Ishikawa (cell line): ENCODE data around the gene IL37.

Experiments
- EP300 ChIP-seq: IDR thresholded peaks from 2 replicates; pipeline ENCODE4 v1.6.1; 2012; ENCODE audit warnings: borderline replicate concordance
- TCF12 ChIP-seq: IDR thresholded peaks from 2 replicates; pipeline ENCODE4 v1.6.1; 2012; ENCODE audit warnings: low read depth
- YY1 ChIP-seq: IDR thresholded peaks from 2 replicates; pipeline ENCODE4 v1.6.1; 2012; ENCODE audit warnings: low read depth
- TF ChIP-seq, protein P1 (sequence below): IDR thresholded peaks from 2 replicates; pipeline ENCODE4 v1.6.1; 2012

DNA sequence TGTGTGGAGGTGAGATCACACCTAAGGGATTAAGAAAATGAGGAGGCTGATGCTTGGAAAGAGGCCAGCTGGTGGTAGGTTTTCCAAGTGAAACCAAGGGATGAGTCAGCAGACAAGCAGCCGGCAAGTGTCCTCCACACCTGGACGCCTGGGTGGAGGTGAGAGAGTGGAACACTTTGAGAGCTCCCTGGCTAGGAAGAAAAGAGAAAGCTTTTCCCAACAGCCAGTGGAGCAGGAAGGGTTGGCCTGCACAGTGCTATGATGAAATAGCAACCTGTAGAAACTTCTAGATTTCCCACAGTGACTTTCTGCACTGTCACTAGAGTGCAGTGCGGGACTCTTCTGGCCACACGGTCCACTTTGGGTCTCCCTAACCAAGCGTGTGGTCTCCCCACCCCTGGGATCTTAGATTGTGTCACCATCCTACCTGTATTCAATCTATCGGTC, 19.6 kb upstream of the IL37 start:
- TF ChIP-seq EP300 (no peak), YY1 (no peak), TCF12 (0 out of 2 replicates have a peak, but pooled peaks have one; percentile 22)
- TF ChIP-seq, protein P1, sequence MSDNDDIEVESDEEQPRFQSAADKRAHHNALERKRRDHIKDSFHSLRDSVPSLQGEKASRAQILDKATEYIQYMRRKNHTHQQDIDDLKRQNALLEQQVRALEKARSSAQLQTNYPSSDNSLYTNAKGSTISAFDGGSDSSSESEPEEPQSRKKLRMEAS, result no peak
